NCI-H345 treated with DMSO at 0.1 percent for 48 hours (cell line): Measurements from ENCODE around the gene GAPDHS.

Experiments
- DNase-seq: peaks from one replicate; lab custom pipeline; 2025; ENCODE audit not compliant: unreplicated experiment; lab: John Stamatoyannopoulos, UW

The GAPDHS gene

GRCh38 chr19:35533201-35533821, at the start of gene GAPDHS:
Gene GAPDHS, plus strand, starts transcription at chr19:35533456. Its CDS starts 72 bp downstream, at chr19:35533528.
- DNase-seq: no peak

GRCh38 chr19:35484252-35485036, 48.8 kb upstream of the GAPDHS start:
- DNase-seq: peak; percentile 12

- no peak for DNase-seq
Observed at GRCh38 chr19:35486268-35486708, 47.0 kb upstream of the GAPDHS start.

- no peak for DNase-seq
Observed at GRCh38 chr19:35487656-35488182, 45.5 kb upstream of the GAPDHS start.

- DNase-seq: no peak
Observed at GRCh38 chr19:35488677-35489076, 44.6 kb upstream of the GAPDHS start.

- DNase-seq: no peak
Observed at GRCh38 chr19:35490364-35490763, 42.9 kb upstream of the GAPDHS start, which contains the start of gene KRTDAP. Gene KRTDAP, minus strand, starts transcription at chr19:35490464. Its CDS starts 22 bp downstream, at chr19:35490442.

- DNase-seq: no peak
Observed at GRCh38 chr19:35491836-35492360, 41.4 kb upstream of the GAPDHS start.

GRCh38 chr19:35493971-35494370, 39.3 kb upstream of the GAPDHS start:
- no peak for DNase-seq

- peak; percentile 66 for DNase-seq
Observed at GRCh38 chr19:35495107-35496064, 37.9 kb upstream of the GAPDHS start.

- DNase-seq: no peak
Observed at GRCh38 chr19:35497406-35497805, 35.9 kb upstream of the GAPDHS start.

- no peak for DNase-seq
Observed at GRCh38 chr19:35498220-35498619, 35.0 kb upstream of the GAPDHS start.

- no peak for DNase-seq
Observed at GRCh38 chr19:35498984-35499527, 34.2 kb upstream of the GAPDHS start.

- DNase-seq: no peak
Observed at GRCh38 chr19:35500611-35501010, 32.6 kb upstream of the GAPDHS start.

- no peak for DNase-seq
Observed at GRCh38 chr19:35501684-35502083, 31.6 kb upstream of the GAPDHS start.

- no peak for DNase-seq
Observed at GRCh38 chr19:35502751-35503150, 30.5 kb upstream of the GAPDHS start.

- no peak for DNase-seq
Observed at GRCh38 chr19:35506011-35506410, 27.2 kb upstream of the GAPDHS start.

- DNase-seq: no peak
Observed at GRCh38 chr19:35507561-35507960, 25.7 kb upstream of the GAPDHS start.

- DNase-seq: no peak
Observed at GRCh38 chr19:35508129-35508528, 25.1 kb upstream of the GAPDHS start.

- no peak for DNase-seq
Observed at GRCh38 chr19:35509018-35509652, 24.1 kb upstream of the GAPDHS start.
